Activated CD4-positive, alpha-beta T cell treated with anti-CD3 and anti-CD28 coated beads for 36 hours (primary cell): ENCODE results near the gene YWHAE. TPM values are rescaled to one million over a fixed set of nuclear protein-coding genes. Genes with fewer than 3 reads are reported as not detected.
"Not testable (repeated sequence)": the region's sequence is repeated elsewhere in the genome, so short reads cannot be mapped to it uniquely, and the experiment has no call there.

Experiments used
- ATAC-seq: fragments of 200-7000 bp; cut with Tn5 transposase; one replicate; pipeline ENCODE4 v1.10.0; 2021; ENCODE audit warnings: mild to moderate bottlenecking, moderate library complexity
- CTCF ChIA-PET: fragments of 350-600 bp; sonication (Branson Sonifier 250); formaldehyde crosslinking; loops from one replicate; lab custom pipeline; 2021; ENCODE audit warnings: antibody characterized with exemption; lab: Charles Lee
- POLR2A ChIA-PET: fragments of 350-600 bp; sonication (Branson Sonifier 250); formaldehyde crosslinking; loops from one replicate; lab custom pipeline; 2021; ENCODE audit warnings: antibody characterized with exemption, inconsistent platforms; lab: Charles Lee
- DNase-seq: peaks from one replicate; pipeline ENCODE4 v3.0.0-alpha.2; 2020
- H3K27ac Mint-ChIP-seq: one replicate; pipeline ENCODE4 v1.8.0; 2021; ENCODE audit warnings: mixed read lengths
- H3K27me3 Mint-ChIP-seq: one replicate; pipeline ENCODE4 v1.8.0; 2021; ENCODE audit warnings: mixed read lengths
- H3K36me3 Mint-ChIP-seq: one replicate; pipeline ENCODE4 v1.8.0; 2021; ENCODE audit warnings: low read depth, mixed read lengths
- H3K4me1 Mint-ChIP-seq: one replicate; pipeline ENCODE4 v1.8.0; 2021; ENCODE audit warnings: mixed read lengths
- H3K4me3 Mint-ChIP-seq: one replicate; pipeline ENCODE4 v1.8.0; 2021; ENCODE audit warnings: mild to moderate bottlenecking, moderate library complexity, mixed read lengths
- H3K9me3 Mint-ChIP-seq: one replicate; pipeline ENCODE4 v1.8.0; 2021; ENCODE audit warnings: low read depth, mixed read lengths
- intact Hi-C, 2 experiments: fragments of 100-400 bp; cut with DNase I in 1 of 2; cut with micrococcal nuclease in 1 of 2; formaldehyde crosslinking; loops; one replicate each; pipeline versions ENCODE4 v1.14.2 to v1.15.1; 2022 to 2024; cut with DNase I, micrococcal nuclease
- total RNA-seq, 2 experiments: library from RNA; stranded (reverse); gene quantifications; one replicate each; pipeline ENCODE4 v1.2.3, GENCODE V29; 2021

YWHAE gene
- total RNA-seq, 2 experiments from 2014 or later: 520 to 553 TPM

DNA sequence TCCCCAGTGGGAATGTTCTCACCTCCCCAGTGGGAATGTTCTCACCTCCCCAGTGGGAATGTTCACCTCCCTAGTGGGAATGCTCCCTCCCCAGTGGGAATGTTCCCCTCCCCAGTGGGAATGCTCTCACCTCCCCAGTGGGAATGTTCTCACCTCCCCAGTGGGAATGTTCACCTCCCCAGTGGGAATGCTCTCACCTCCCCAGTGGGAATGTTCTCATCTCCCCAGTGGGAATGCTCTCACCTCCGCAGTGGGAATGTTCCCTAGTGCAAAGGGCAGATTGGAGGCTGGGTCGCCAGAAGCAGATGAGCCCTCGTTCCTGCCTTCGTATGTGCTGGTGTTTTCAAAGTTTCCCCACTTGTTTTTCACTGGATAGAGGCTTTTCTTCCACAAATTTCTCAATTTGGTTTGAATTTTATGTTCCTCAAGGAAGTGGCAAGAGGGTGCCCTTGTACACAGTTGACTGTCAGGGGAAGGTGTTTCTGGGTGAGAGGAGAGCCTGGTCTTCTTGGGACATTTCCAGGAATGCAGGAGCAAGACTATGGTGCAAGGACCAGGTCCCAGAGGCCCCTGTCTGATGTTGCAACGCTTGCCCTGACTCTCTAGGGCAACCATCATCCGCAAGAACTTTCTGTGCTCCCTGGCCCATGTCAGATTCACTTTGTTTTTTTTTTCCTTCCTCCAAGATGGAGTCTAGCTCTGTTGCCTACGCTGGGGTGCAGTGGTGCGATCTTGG lies 86.6 kb downstream of the YWHAE start:
- H3K4me1 Mint-ChIP-seq: no peaks in the 10 kb centered on the region
- ChIA-PET CTCF (no interaction called here), POLR2A (no interaction called here)
- no peaks in the 10 kb centered on the region for H3K36me3 Mint-ChIP-seq
- no peaks in the 10 kb centered on the region for H3K9me3 Mint-ChIP-seq
- DNase-seq: no peak
- H3K4me3 Mint-ChIP-seq: no peak overlapping the region
- intact Hi-C loops: no loop called here
- H3K27me3 Mint-ChIP-seq: peaks cover 4% of the 10 kb centered on the region
- H3K27ac Mint-ChIP-seq: no peak overlapping the region
- no peak for ATAC-seq

- Mint-ChIP-seq H3K4me3 (no peak overlapping the region), H3K4me1 (no peaks in the 10 kb centered on the region), H3K27ac (no peak overlapping the region), H3K27me3 (peaks cover 4% of the 10 kb centered on the region), H3K36me3 (no peaks in the 10 kb centered on the region), H3K9me3 (no peaks in the 10 kb centered on the region)
- ATAC-seq (peak; percentile 51), DNase-seq (peak; percentile 46)
- POLR2A ChIA-PET: no interaction called here
- intact Hi-C loops: no loop called here
- CTCF ChIA-PET: no interaction called here
These were observed 87.7 kb downstream of the YWHAE start for GRCh38 chr17:1312261-1312870.

- ATAC-seq, CTCF ChIA-PET, H3K27ac Mint-ChIP-seq, DNase-seq, H3K9me3 Mint-ChIP-seq, intact Hi-C loops, H3K27me3 Mint-ChIP-seq, H3K4me1 Mint-ChIP-seq, H3K4me3 Mint-ChIP-seq, H3K36me3 Mint-ChIP-seq, POLR2A ChIA-PET: not testable (repeated sequence)
These were observed 92.2 kb downstream of the YWHAE start for GRCh38 chr17:1307829-1308228.

- Mint-ChIP-seq H3K4me1 (no peaks in the 10 kb centered on the region), H3K36me3 (no peaks in the 10 kb centered on the region), H3K9me3 (no peaks in the 10 kb centered on the region), H3K27me3 (peaks cover 3% of the 10 kb centered on the region), H3K4me3 (no peak overlapping the region), H3K27ac (no peak overlapping the region)
- intact Hi-C loops: no loop called here
- ATAC-seq (no peak), DNase-seq (no peak)
- POLR2A ChIA-PET: interaction anchor here (0.6 kb wide), 1 partner anchor 1288 kb away, joined by 3 read pairs; the partner anchor contains the start of gene PAFAH1B1
- CTCF ChIA-PET: interaction anchor here (0.6 kb wide), 1 partner anchor 17 kb away, joined by 5 read pairs; no protein-coding TSS in a partner anchor
These were observed 95.0 kb downstream of the YWHAE start for GRCh38 chr17:1304962-1305563.

DNA sequence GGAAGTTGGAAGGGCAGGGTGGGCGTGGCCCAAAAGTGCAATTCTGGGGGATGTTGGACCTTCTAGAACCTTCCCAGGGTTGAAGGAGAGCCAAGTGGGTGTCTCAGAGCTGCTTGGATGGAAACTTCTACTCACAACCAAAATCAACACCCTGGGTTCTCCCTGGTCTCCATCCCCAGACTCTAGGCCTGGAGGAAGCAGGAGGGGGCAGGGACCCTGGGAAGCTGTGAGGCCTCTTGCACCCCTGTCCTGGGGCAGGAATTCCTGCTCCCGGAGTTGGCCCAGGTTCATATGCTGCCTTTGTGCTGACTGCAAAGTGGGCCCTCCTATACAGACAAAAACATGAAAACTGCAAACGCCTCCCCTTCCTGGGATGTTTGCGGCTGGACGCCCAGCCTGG lies 95.5 kb downstream of the YWHAE start:
- no peak for ATAC-seq
- no peaks in the 10 kb centered on the region for H3K36me3 Mint-ChIP-seq
- intact Hi-C loops: no loop called here
- CTCF ChIA-PET: interaction anchor here (0.6 kb wide), 1 partner anchor 17 kb away, joined by 5 read pairs; no protein-coding TSS in a partner anchor
- no peak for DNase-seq
- POLR2A ChIA-PET: no interaction called here
- no peaks in the 10 kb centered on the region for H3K9me3 Mint-ChIP-seq
- H3K27me3 Mint-ChIP-seq: peaks cover 3% of the 10 kb centered on the region
- H3K27ac Mint-ChIP-seq: no peak overlapping the region
- no peak overlapping the region for H3K4me3 Mint-ChIP-seq
- H3K4me1 Mint-ChIP-seq: no peaks in the 10 kb centered on the region

- Mint-ChIP-seq H3K9me3 (no peaks in the 10 kb centered on the region), H3K4me3 (no peak overlapping the region), H3K27ac (no peak overlapping the region), H3K4me1 (peaks cover 13% of the 10 kb centered on the region), H3K27me3 (peaks cover 3% of the 10 kb centered on the region), H3K36me3 (no peaks in the 10 kb centered on the region)
- intact Hi-C loops: no loop called here
- no peak for DNase-seq
- ChIA-PET POLR2A (no interaction called here), CTCF (no interaction called here)
- ATAC-seq: no peak
These were observed 97.3 kb downstream of the YWHAE start for GRCh38 chr17:1302761-1303160.

- Mint-ChIP-seq H3K4me1 (peaks cover 24% of the 10 kb centered on the region), H3K9me3 (no peaks in the 10 kb centered on the region), H3K36me3 (no peaks in the 10 kb centered on the region), H3K4me3 (no peak overlapping the region), H3K27me3 (no peaks in the 10 kb centered on the region), H3K27ac (no peak overlapping the region)
- ChIA-PET CTCF (interaction anchor here (0.6 to 0.9 kb wide), 2 partner anchors 32 to 416 kb away, joined by 3 read pairs; no protein-coding TSS in a partner anchor), POLR2A (no interaction called here)
- no peak for ATAC-seq
- intact Hi-C loops: no loop called here
- DNase-seq: no peak
These were observed 98.5 kb downstream of the YWHAE start for GRCh38 chr17:1301546-1301945.

DNA sequence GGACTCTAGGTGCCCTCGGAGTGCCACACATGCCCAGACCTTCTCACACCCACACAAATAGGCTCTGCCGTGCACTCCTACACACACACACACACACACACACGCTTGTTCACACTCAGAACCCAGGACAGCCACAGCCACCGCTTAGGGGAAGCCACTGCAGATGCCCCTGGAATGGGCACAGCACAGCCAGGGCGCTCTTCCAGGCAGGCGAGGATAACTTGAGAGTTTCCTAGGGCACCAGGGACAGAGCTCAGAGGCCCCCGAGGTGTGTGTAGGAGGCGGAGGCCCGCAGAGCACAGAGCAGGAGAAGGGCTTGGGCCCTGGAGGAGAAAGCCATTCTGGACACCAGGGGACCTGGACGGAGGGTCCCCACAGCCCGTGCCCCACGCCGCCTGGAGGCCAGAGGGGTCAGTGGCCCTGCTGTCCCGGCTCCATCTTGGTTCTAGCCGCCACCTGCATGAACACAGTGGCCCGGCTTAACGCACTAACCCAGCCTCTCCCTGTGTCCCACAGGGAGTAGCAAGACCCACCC lies 99.6 kb downstream of the YWHAE start:
- Mint-ChIP-seq H3K36me3 (no peaks in the 10 kb centered on the region), H3K4me1 (peaks cover 30% of the 10 kb centered on the region), H3K9me3 (no peaks in the 10 kb centered on the region), H3K4me3 (no peak overlapping the region), H3K27me3 (no peaks in the 10 kb centered on the region), H3K27ac (no peak overlapping the region)
- ChIA-PET POLR2A (no interaction called here), CTCF (no interaction called here)
- ATAC-seq: no peak
- no peak for DNase-seq
- intact Hi-C loops: no loop called here

DNA sequence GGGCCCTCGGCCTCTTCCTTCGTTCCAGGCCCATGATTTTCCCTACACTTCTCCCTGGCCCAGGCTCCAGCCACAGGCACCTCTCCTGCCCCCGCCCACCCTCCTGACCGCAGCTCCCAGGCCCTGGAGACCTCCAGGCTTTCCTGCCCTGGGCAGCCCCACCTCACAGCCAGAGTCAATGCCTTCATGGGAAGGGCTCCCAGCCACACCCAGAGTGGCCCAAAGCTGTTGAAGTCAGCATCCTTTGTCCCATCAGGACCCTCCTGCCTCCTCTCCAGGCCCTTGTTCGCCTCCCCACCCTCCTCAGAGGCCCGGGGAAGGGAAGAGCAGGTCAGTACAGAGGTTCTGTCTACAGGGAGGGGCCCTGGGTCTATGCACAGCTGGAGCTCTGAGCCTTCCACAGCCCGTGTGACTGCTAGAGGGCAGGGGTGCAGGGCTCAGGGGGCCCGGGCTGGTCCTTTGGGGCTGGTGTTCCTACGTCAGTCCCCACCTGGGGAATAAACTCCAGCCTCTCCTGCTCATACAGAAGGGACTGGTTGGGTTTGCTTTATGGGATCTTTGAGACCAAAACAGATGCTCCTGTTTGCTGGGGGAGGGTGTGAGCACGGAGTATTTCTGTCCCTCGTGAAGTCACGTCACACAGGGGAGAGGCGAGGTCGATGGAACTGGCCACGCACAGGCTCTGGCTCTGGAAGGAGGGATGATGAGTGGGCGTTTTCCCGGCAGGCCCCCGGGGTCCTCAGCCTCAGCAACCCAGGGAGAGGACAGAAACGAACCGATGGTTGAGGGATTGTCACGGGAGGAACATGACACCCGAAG lies 100.3 kb downstream of the YWHAE start:
- no peaks in the 10 kb centered on the region for H3K9me3 Mint-ChIP-seq
- H3K4me3 Mint-ChIP-seq: no peak overlapping the region
- no peak for ATAC-seq
- POLR2A ChIA-PET: no interaction called here
- DNase-seq: no peak
- CTCF ChIA-PET: no interaction called here
- no peaks in the 10 kb centered on the region for H3K27me3 Mint-ChIP-seq
- peaks cover 37% of the 10 kb centered on the region for H3K4me1 Mint-ChIP-seq
- intact Hi-C loops: no loop called here
- H3K27ac Mint-ChIP-seq: no peak overlapping the region
- H3K36me3 Mint-ChIP-seq: no peaks in the 10 kb centered on the region

DNA sequence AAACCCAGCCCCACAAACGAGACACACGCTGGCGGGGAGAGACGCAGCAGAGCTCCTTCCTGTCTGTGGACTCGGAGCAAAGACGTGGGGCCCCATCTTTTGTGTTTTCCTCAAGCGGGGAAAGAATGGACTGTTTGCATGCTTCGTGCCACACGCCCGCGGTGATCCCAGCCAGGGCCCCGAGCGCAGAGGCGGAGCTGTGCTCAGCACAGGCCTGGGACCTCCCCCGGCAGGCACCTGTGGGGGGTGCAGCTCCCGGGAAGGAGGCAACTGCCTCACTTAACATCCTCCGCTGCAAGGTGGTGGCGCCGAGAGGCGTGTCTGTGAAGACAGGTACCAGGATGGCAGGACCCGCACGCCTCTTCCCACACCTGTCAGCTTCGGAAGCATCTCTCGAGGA lies 101.4 kb downstream of the YWHAE start:
- no peak overlapping the region for H3K27ac Mint-ChIP-seq
- CTCF ChIA-PET: interaction anchor here (0.8 to 1.1 kb wide), 4 partner anchors 8 to 218 kb away, joined by 3 to 4 read pairs (median 4); no protein-coding TSS in a partner anchor
- POLR2A ChIA-PET: no interaction called here
- DNase-seq (peak; percentile 67), ATAC-seq (peak; percentile 69)
- H3K4me3 Mint-ChIP-seq: no peak overlapping the region
- intact Hi-C loops: no loop called here
- peaks cover 48% of the 10 kb centered on the region for H3K4me1 Mint-ChIP-seq
- peaks cover under 1% of the 10 kb centered on the region for H3K9me3 Mint-ChIP-seq
- peaks cover under 1% of the 10 kb centered on the region for H3K36me3 Mint-ChIP-seq
- no peaks in the 10 kb centered on the region for H3K27me3 Mint-ChIP-seq
